NB4 (cell line): Measurements from ENCODE around the gene HPN.

Source experiments
- POLR2A ChIP-seq: IDR thresholded peaks from 2 replicates; pipeline ENCODE4 v1.6.1; 2011; ENCODE audit warnings: mild to moderate bottlenecking; ENCODE audit not compliant: insufficient read length; ENCODE audit errors: extremely low read depth
- TF ChIP-seq, protein P1 (sequence below): IDR thresholded peaks from 2 replicates; pipeline ENCODE4 v1.6.1; 2011; ENCODE audit warnings: low read depth, low read length
- TF ChIP-seq, protein P2 (sequence below): IDR thresholded peaks from one replicate; pipeline ENCODE4 v1.5.1; 2012; ENCODE audit warnings: low read depth, low read length

DNA sequence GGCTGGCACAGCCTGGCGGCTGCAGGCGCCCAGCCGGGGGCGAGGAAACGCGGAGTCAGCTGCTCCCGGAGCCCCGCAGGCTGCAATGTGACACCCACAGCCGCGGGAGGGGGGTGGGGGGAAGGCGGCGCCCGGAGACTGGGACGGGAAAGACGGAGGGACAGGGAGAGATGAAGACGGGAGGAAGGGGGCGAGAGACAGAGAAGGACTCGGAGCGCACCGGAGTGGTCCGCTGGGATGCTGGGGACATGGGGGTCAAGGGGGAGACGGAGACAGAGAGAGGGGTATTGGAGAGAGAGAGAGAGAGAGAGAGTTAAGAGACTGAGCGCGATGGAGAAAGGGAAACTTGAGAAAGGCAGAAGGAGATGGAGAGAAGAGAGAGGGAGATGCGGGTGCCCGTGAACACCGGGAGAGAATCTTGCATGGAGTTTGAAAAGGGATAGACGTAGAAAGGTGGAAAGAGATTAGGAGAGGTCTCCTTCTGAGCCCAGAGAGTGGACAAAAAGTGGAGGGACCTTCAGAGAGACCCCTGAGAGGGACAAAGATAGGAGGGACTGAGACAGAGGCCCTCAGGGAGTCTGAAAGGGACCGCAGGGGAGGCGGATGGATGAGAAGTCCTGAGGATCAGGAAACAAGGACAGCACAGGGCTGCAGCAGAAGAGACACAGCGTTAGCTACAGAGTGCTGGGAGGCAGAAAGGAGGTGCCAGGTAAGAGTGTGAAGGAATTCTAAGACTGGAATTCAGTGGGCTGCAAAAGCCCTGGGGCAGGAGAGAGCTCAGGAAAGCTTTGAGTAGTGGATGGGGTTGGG is 10.2 kb upstream of the HPN start:
- TF ChIP-seq, protein P1, sequence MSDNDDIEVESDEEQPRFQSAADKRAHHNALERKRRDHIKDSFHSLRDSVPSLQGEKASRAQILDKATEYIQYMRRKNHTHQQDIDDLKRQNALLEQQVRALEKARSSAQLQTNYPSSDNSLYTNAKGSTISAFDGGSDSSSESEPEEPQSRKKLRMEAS, result no peak
- TF ChIP-seq POLR2A, result no peak
- TF ChIP-seq, protein P2, sequence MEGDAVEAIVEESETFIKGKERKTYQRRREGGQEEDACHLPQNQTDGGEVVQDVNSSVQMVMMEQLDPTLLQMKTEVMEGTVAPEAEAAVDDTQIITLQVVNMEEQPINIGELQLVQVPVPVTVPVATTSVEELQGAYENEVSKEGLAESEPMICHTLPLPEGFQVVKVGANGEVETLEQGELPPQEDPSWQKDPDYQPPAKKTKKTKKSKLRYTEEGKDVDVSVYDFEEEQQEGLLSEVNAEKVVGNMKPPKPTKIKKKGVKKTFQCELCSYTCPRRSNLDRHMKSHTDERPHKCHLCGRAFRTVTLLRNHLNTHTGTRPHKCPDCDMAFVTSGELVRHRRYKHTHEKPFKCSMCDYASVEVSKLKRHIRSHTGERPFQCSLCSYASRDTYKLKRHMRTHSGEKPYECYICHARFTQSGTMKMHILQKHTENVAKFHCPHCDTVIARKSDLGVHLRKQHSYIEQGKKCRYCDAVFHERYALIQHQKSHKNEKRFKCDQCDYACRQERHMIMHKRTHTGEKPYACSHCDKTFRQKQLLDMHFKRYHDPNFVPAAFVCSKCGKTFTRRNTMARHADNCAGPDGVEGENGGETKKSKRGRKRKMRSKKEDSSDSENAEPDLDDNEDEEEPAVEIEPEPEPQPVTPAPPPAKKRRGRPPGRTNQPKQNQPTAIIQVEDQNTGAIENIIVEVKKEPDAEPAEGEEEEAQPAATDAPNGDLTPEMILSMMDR, result no peak
